Stimulated activated CD8-positive, alpha-beta memory T cell treated with anti-CD3 and anti-CD28 coated beads, Interleukin-7, amount 100 ng/mL, for 24 hours (primary cell): ENCODE results near the gene PMVK.
"Not testable (repeated sequence)": the region's sequence is repeated elsewhere in the genome, so short reads cannot be mapped to it uniquely, and the experiment has no call there.

Experiments
- DNase-seq: peaks from one replicate; pipeline ENCODE4 v3.0.0-alpha.2; 2020; ENCODE audit warnings: low read depth

PMVK gene

GRCh38 chr1:154913273-154913672 is 23.2 kb downstream of the PMVK start:
- DNase-seq = no peak

GRCh38 chr1:154912755-154913154 is 23.8 kb downstream of the PMVK start:
- no peak for DNase-seq

- DNase-seq = no peak
These were observed 24.6 kb downstream of the PMVK start for GRCh38 chr1:154911691-154912550.

GRCh38 chr1:154910851-154911250 is 25.7 kb downstream of the PMVK start:
- DNase-seq = no peak

GRCh38 chr1:154908937-154909336 is 27.6 kb downstream of the PMVK start:
- DNase-seq = no peak

GRCh38 chr1:154908129-154908528 is 28.4 kb downstream of the PMVK start:
- DNase-seq = not testable (repeated sequence)

GRCh38 chr1:154906621-154907081 is 29.9 kb downstream of the PMVK start:
- DNase-seq = no peak

GRCh38 chr1:154902938-154903566 is 33.5 kb downstream of the PMVK start:
- DNase-seq = no peak

GRCh38 chr1:154901591-154901990 is 34.9 kb downstream of the PMVK start:
- no peak for DNase-seq

- no peak for DNase-seq
These were observed 37.5 kb downstream of the PMVK start for GRCh38 chr1:154899041-154899440.

- no peak for DNase-seq
These were observed 39.7 kb downstream of the PMVK start for GRCh38 chr1:154896771-154897286.

GRCh38 chr1:154895798-154896197 is 40.7 kb downstream of the PMVK start:
- DNase-seq = no peak

GRCh38 chr1:154891452-154891851 is 45.1 kb downstream of the PMVK start:
- DNase-seq = no peak

GRCh38 chr1:154888757-154889156 is 47.8 kb downstream of the PMVK start:
- no peak for DNase-seq

- DNase-seq = no peak
These were observed 50.1 kb downstream of the PMVK start for GRCh38 chr1:154886281-154887015.

- no peak for DNase-seq
These were observed 51.4 kb downstream of the PMVK start for GRCh38 chr1:154884869-154885701.

GRCh38 chr1:154883919-154884868 is 52.3 kb downstream of the PMVK start:
- no peak for DNase-seq

GRCh38 chr1:154881820-154882535 is 54.5 kb downstream of the PMVK start:
- DNase-seq = no peak

GRCh38 chr1:154880671-154881070 is 55.8 kb downstream of the PMVK start:
- no peak for DNase-seq

GRCh38 chr1:154879038-154879421 is 57.5 kb downstream of the PMVK start:
- no peak for DNase-seq
